IPS-15b (cell line): ENCODE measurements around the gene TSPAN8.

Experiments used
- H3K27me3 ChIP-seq: one replicate; pipeline ENCODE4 v1.6.1; 2013; ENCODE audit warnings: low read length; ENCODE audit not compliant: control insufficient read depth, insufficient read depth
- H3K36me3 ChIP-seq: one replicate; pipeline ENCODE4 v1.6.1; 2013; ENCODE audit warnings: low read length; ENCODE audit not compliant: control insufficient read depth, insufficient read depth
- H3K4me1 ChIP-seq: one replicate; pipeline ENCODE4 v1.6.1; 2013; ENCODE audit warnings: mild to moderate bottlenecking, low read length; ENCODE audit not compliant: control insufficient read depth, insufficient read depth
- H3K4me3 ChIP-seq: one replicate; pipeline ENCODE4 v1.5.1; 2013; ENCODE audit warnings: low read depth, low read length
- H3K9ac ChIP-seq: one replicate; pipeline ENCODE4 v1.6.1; 2013; ENCODE audit warnings: low read depth, mild to moderate bottlenecking, low read length
- H3K9me3 ChIP-seq: one replicate; pipeline ENCODE4 v1.6.1; 2013; ENCODE audit warnings: mild to moderate bottlenecking, low read length; ENCODE audit not compliant: control insufficient read depth, insufficient read depth

TSPAN8 gene

GRCh38 chr12:71141378-71141926, 16.3 kb downstream of the TSPAN8 start:
- no peak overlapping the region for H3K9ac ChIP-seq
- H3K36me3 ChIP-seq = no peaks in the 10 kb centered on the region
- H3K4me3 ChIP-seq = no peak overlapping the region
- H3K9me3 ChIP-seq = no peaks in the 10 kb centered on the region
- peaks cover 5% of the 10 kb centered on the region for H3K4me1 ChIP-seq
- H3K27me3 ChIP-seq = no peaks in the 10 kb centered on the region

- Histone ChIP-seq H3K9ac (no peak overlapping the region), H3K4me3 (no peak overlapping the region), H3K9me3 (no peaks in the 10 kb centered on the region), H3K27me3 (no peaks in the 10 kb centered on the region), H3K36me3 (no peaks in the 10 kb centered on the region), H3K4me1 (peaks cover 5% of the 10 kb centered on the region)
These were observed 18.6 kb downstream of the TSPAN8 start for GRCh38 chr12:71139153-71139735.

GRCh38 chr12:71138011-71138410, 19.8 kb downstream of the TSPAN8 start:
- no peak overlapping the region for H3K9ac ChIP-seq
- no peak overlapping the region for H3K4me3 ChIP-seq
- H3K27me3 ChIP-seq = no peaks in the 10 kb centered on the region
- no peaks in the 10 kb centered on the region for H3K36me3 ChIP-seq
- H3K9me3 ChIP-seq = no peaks in the 10 kb centered on the region
- peaks cover 5% of the 10 kb centered on the region for H3K4me1 ChIP-seq

GRCh38 chr12:71135812-71136176, 22.0 kb downstream of the TSPAN8 start:
- Histone ChIP-seq H3K4me3 (no peak overlapping the region), H3K36me3 (no peaks in the 10 kb centered on the region), H3K4me1 (peaks cover 5% of the 10 kb centered on the region), H3K9me3 (no peaks in the 10 kb centered on the region), H3K9ac (no peak overlapping the region), H3K27me3 (no peaks in the 10 kb centered on the region)

GRCh38 chr12:71135077-71135811, 22.6 kb downstream of the TSPAN8 start:
- Histone ChIP-seq H3K9ac (no peak overlapping the region), H3K27me3 (no peaks in the 10 kb centered on the region), H3K36me3 (no peaks in the 10 kb centered on the region), H3K9me3 (no peaks in the 10 kb centered on the region), H3K4me1 (peaks cover 5% of the 10 kb centered on the region), H3K4me3 (no peak overlapping the region)

GRCh38 chr12:71134405-71134804, 23.4 kb downstream of the TSPAN8 start:
- Histone ChIP-seq H3K4me1 (peaks cover 5% of the 10 kb centered on the region), H3K36me3 (no peaks in the 10 kb centered on the region), H3K4me3 (no peak overlapping the region), H3K9me3 (no peaks in the 10 kb centered on the region), H3K27me3 (no peaks in the 10 kb centered on the region), H3K9ac (no peak overlapping the region)

- Histone ChIP-seq H3K27me3 (no peaks in the 10 kb centered on the region), H3K4me3 (no peak overlapping the region), H3K36me3 (no peaks in the 10 kb centered on the region), H3K9me3 (no peaks in the 10 kb centered on the region), H3K4me1 (no peaks in the 10 kb centered on the region), H3K9ac (no peak overlapping the region)
These were observed 27.2 kb downstream of the TSPAN8 start for GRCh38 chr12:71130521-71131069.

- Histone ChIP-seq H3K9me3 (no peaks in the 10 kb centered on the region), H3K9ac (no peak overlapping the region), H3K27me3 (no peaks in the 10 kb centered on the region), H3K4me1 (no peaks in the 10 kb centered on the region), H3K4me3 (no peak overlapping the region), H3K36me3 (no peaks in the 10 kb centered on the region)
These were observed 28.4 kb downstream of the TSPAN8 start for GRCh38 chr12:71129364-71129763.

- Histone ChIP-seq H3K9ac (no peak overlapping the region), H3K36me3 (no peaks in the 10 kb centered on the region), H3K4me3 (no peak overlapping the region), H3K9me3 (no peaks in the 10 kb centered on the region), H3K4me1 (no peaks in the 10 kb centered on the region), H3K27me3 (no peaks in the 10 kb centered on the region)
These were observed 29.5 kb downstream of the TSPAN8 start for GRCh38 chr12:71128191-71128788.

- H3K4me1 ChIP-seq = no peaks in the 10 kb centered on the region
These were observed 31.9 kb downstream of the TSPAN8 start for GRCh38 chr12:71125949-71126348.

GRCh38 chr12:71125515-71125914, 32.3 kb downstream of the TSPAN8 start:
- no peaks in the 10 kb centered on the region for H3K4me1 ChIP-seq

More at GRCh38 chr12:71125949-71126348, 31.9 kb downstream of the TSPAN8 start:
- H3K36me3 ChIP-seq = no peaks in the 10 kb centered on the region
- no peak overlapping the region for H3K4me3 ChIP-seq
- no peak overlapping the region for H3K9ac ChIP-seq
- H3K9me3 ChIP-seq = no peaks in the 10 kb centered on the region
- H3K27me3 ChIP-seq = no peaks in the 10 kb centered on the region

More at GRCh38 chr12:71125515-71125914, 32.3 kb downstream of the TSPAN8 start:
- Histone ChIP-seq H3K4me3 (no peak overlapping the region), H3K9me3 (no peaks in the 10 kb centered on the region), H3K36me3 (no peaks in the 10 kb centered on the region), H3K27me3 (no peaks in the 10 kb centered on the region), H3K9ac (no peak overlapping the region)
